HG02642 (cell line): ENCODE data around the gene GRM8.
"Not testable (repeated sequence)": the region's sequence is repeated elsewhere in the genome, so short reads cannot be mapped to it uniquely, and the experiment has no call there.

Experiments used
- ATAC-seq: cut with Tn5 transposase; IDR thresholded peaks from one replicate; pipeline ENCODE4 v1.9.1; 2021; ENCODE audit warnings: mild to moderate bottlenecking; ENCODE audit not compliant: unreplicated experiment, poor library complexity

GRM8 gene

GRCh38 chr7:126842451-126842850 lies 410.3 kb downstream of the GRM8 start:
- no peak for ATAC-seq

GRCh38 chr7:126840869-126841268 lies 411.9 kb downstream of the GRM8 start:
- no peak for ATAC-seq

- ATAC-seq = no peak
Measured at GRCh38 chr7:126839624-126840023, 413.1 kb downstream of the GRM8 start.

- no peak for ATAC-seq
Measured at GRCh38 chr7:126838194-126838593, 414.5 kb downstream of the GRM8 start.

- not testable (repeated sequence) for ATAC-seq
Measured at GRCh38 chr7:126831241-126831640, 421.5 kb downstream of the GRM8 start.

GRCh38 chr7:126820925-126821324 lies 431.8 kb downstream of the GRM8 start:
- ATAC-seq = no peak

- no peak for ATAC-seq
Measured at GRCh38 chr7:126819197-126819484, 433.6 kb downstream of the GRM8 start.

GRCh38 chr7:126818393-126819196 lies 434.1 kb downstream of the GRM8 start:
- ATAC-seq = no peak

GRCh38 chr7:126809188-126809587 lies 443.6 kb downstream of the GRM8 start:
- ATAC-seq = no peak

- ATAC-seq = no peak
Measured at GRCh38 chr7:126806614-126807013, 446.1 kb downstream of the GRM8 start.

GRCh38 chr7:126805351-126805750 lies 447.4 kb downstream of the GRM8 start:
- no peak for ATAC-seq

GRCh38 chr7:126804604-126805003 lies 448.1 kb downstream of the GRM8 start:
- peak; percentile 68 for ATAC-seq

- no peak for ATAC-seq
Measured at GRCh38 chr7:126803990-126804389, 448.8 kb downstream of the GRM8 start.

GRCh38 chr7:126803060-126803665 lies 449.6 kb downstream of the GRM8 start:
- peak; percentile 90 for ATAC-seq

- no peak for ATAC-seq
Measured at GRCh38 chr7:126801733-126802132, 451.0 kb downstream of the GRM8 start.

- ATAC-seq = no peak
Measured at GRCh38 chr7:126799541-126799940, 453.2 kb downstream of the GRM8 start.

- no peak for ATAC-seq
Measured at GRCh38 chr7:126792521-126792920, 460.2 kb downstream of the GRM8 start.

- ATAC-seq = no peak
Measured at GRCh38 chr7:126791306-126791705, 461.4 kb downstream of the GRM8 start.

- no peak for ATAC-seq
Measured at GRCh38 chr7:126790763-126791162, 462.0 kb downstream of the GRM8 start.

GRCh38 chr7:126783613-126784012 lies 469.1 kb downstream of the GRM8 start:
- no peak for ATAC-seq

- peak; percentile 88 for ATAC-seq
Measured at GRCh38 chr7:126780993-126781392, 471.7 kb downstream of the GRM8 start.

GRCh38 chr7:126778101-126778500 lies 474.6 kb downstream of the GRM8 start:
- ATAC-seq = no peak
